ENCODE results near the gene KIAA1217. TPM values are rescaled to one million over a fixed set of nuclear protein-coding genes. Genes with fewer than 3 reads are reported as not detected.

KIAA1217 gene
- total RNA-seq, 1 experiment from 2014 or later: 9.4 TPM

GRCh38 chr10:24287559-24288195, 78.7 kb downstream of the KIAA1217 start:
- DNase-seq (ENCODE audit: low spot score): peak; percentile 8

GRCh38 chr10:24288581-24288980, 79.6 kb downstream of the KIAA1217 start:
- DNase-seq (ENCODE audit: low spot score): no peak

GRCh38 chr10:24289235-24289634, 80.3 kb downstream of the KIAA1217 start:
- no peak for DNase-seq (ENCODE audit: low spot score)

- DNase-seq (ENCODE audit: low spot score): no peak
These were observed 83.7 kb downstream of the KIAA1217 start for GRCh38 chr10:24292304-24293293.

- peak; percentile 5 for DNase-seq (ENCODE audit: low spot score)
These were observed 90.8 kb downstream of the KIAA1217 start for GRCh38 chr10:24299578-24300260.

GRCh38 chr10:24303522-24304310, 94.8 kb downstream of the KIAA1217 start:
- no peak for DNase-seq (ENCODE audit: low spot score)

- no peak for DNase-seq (ENCODE audit: low spot score)
These were observed 96.9 kb downstream of the KIAA1217 start for GRCh38 chr10:24305551-24306506.

- no peak for DNase-seq (ENCODE audit: low spot score)
These were observed 97.6 kb downstream of the KIAA1217 start for GRCh38 chr10:24306507-24306875.

- DNase-seq (ENCODE audit: low spot score): no peak
These were observed 98.2 kb downstream of the KIAA1217 start for GRCh38 chr10:24307116-24307515.

GRCh38 chr10:24307696-24308485, 99.0 kb downstream of the KIAA1217 start:
- no peak for DNase-seq (ENCODE audit: low spot score)

GRCh38 chr10:24310104-24310503, 101.2 kb downstream of the KIAA1217 start:
- DNase-seq (ENCODE audit: low spot score): no peak

GRCh38 chr10:24311888-24312287, 103.0 kb downstream of the KIAA1217 start:
- no peak for DNase-seq (ENCODE audit: low spot score)

- DNase-seq (ENCODE audit: low spot score): no peak
These were observed 104.3 kb downstream of the KIAA1217 start for GRCh38 chr10:24313283-24313682.

- DNase-seq (ENCODE audit: low spot score): no peak
These were observed 106.3 kb downstream of the KIAA1217 start for GRCh38 chr10:24315211-24315610.

- no peak for DNase-seq (ENCODE audit: low spot score)
These were observed 109.6 kb downstream of the KIAA1217 start for GRCh38 chr10:24318517-24318916.

- no peak for DNase-seq (ENCODE audit: low spot score)
These were observed 111.4 kb downstream of the KIAA1217 start for GRCh38 chr10:24320373-24320772.

GRCh38 chr10:24324651-24325050, 115.7 kb downstream of the KIAA1217 start:
- DNase-seq (ENCODE audit: low spot score): no peak

GRCh38 chr10:24331457-24331856, 122.5 kb downstream of the KIAA1217 start:
- DNase-seq (ENCODE audit: low spot score): peak; percentile 67

- DNase-seq (ENCODE audit: low spot score): no peak
These were observed 124.8 kb downstream of the KIAA1217 start for GRCh38 chr10:24333736-24334135.
